Measurements from ENCODE around the gene RPA1. TPM values are rescaled to one million over a fixed set of nuclear protein-coding genes. Genes with fewer than 3 reads are reported as not detected.

Gene RPA1
- total RNA-seq (100 to 1,000 TPM in 1 of 9 donors, 10 to 100 TPM in 8; 19.3 to 109 (median 23.5) TPM), polyA plus RNA-seq (10 to 100 TPM; 12.9 to 32.8 (median 14.8) TPM)
- long read RNA-seq, donor 1, full-length matches to known transcripts = 7 of 12 reads
- long read RNA-seq, donor 1, partial matches to known transcripts = 5 of 12 reads
- long read RNA-seq, donor 1, other reads (novel, unspliced or antisense) = 0 of 12 reads
- long read RNA-seq, donor 2, full-length matches to known transcripts = 1 of 221 reads
- long read RNA-seq, donor 2, partial matches to known transcripts = 220 of 221 reads
- long read RNA-seq, donor 2, other reads (novel, unspliced or antisense) = 0 of 221 reads
- long read RNA-seq, donor 3, full-length matches to known transcripts = 7 of 275 reads
- long read RNA-seq, donor 3, partial matches to known transcripts = 268 of 275 reads
- long read RNA-seq, donor 3, other reads (novel, unspliced or antisense) = 0 of 275 reads
- long read RNA-seq, donor 4, full-length matches to known transcripts = 25 of 28 reads
- long read RNA-seq, donor 4, partial matches to known transcripts = 2 of 28 reads
- long read RNA-seq, donor 4, other reads (novel, unspliced or antisense) = 1 of 28 reads
- long read RNA-seq, donor 5, full-length matches to known transcripts = 165 of 182 reads
- long read RNA-seq, donor 5, partial matches to known transcripts = 4 of 182 reads
- long read RNA-seq, donor 5, other reads (novel, unspliced or antisense) = 13 of 182 reads
- long read RNA-seq, donor 6, full-length matches to known transcripts = 13 of 22 reads
- long read RNA-seq, donor 6, partial matches to known transcripts = 6 of 22 reads
- long read RNA-seq, donor 6, other reads (novel, unspliced or antisense) = 3 of 22 reads
- long read RNA-seq, donor 7, full-length matches to known transcripts = 2 of 2 reads
- long read RNA-seq, donor 7, partial matches to known transcripts = 0 of 2 reads
- long read RNA-seq, donor 7, other reads (novel, unspliced or antisense) = 0 of 2 reads
- long read RNA-seq, donor 8, full-length matches to known transcripts = 25 of 35 reads
- long read RNA-seq, donor 8, partial matches to known transcripts = 10 of 35 reads
- long read RNA-seq, donor 8, other reads (novel, unspliced or antisense) = 0 of 35 reads
- long read RNA-seq, donor 9, full-length matches to known transcripts = 8 of 340 reads
- long read RNA-seq, donor 9, partial matches to known transcripts = 332 of 340 reads
- long read RNA-seq, donor 9, other reads (novel, unspliced or antisense) = 0 of 340 reads
- long read RNA-seq, donor 10, full-length matches to known transcripts = 2 of 147 reads
- long read RNA-seq, donor 10, partial matches to known transcripts = 145 of 147 reads
- long read RNA-seq, donor 10, other reads (novel, unspliced or antisense) = 0 of 147 reads

DNA sequence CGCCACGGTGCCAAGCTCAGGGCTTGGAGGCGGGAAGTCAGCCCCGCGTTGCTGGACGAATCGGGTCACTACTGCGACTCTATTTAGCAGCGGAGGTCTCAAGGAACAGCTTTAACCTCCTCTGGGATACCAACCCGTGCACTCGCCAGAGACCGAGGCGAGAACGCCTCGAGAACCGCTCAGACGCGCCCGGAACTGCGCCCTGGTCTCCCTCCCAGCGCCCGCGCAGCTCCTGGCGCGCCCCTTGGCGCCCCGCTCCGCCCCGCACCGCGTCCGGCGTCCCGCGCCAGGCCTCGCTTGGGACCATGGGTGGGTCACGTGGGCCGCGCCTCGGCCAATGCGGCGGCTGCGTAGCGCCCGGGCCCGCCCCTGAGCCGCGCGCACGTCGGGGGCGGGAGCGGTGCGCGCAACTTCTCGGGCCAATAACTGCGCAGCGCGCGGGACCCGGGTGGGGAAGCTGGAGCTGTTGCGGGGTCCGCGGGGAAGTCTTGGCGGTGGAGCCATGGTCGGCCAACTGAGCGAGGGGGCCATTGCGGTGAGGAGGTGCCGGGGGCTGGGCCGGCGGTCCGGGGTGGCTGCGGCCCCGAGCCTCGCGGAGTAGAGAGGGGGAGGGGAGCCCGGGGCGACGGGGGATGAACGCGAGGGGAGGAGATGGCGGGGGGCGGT lies at the start of gene RPA1, which contains the start of gene SMYD4:
Gene RPA1 (plus strand): TSS at position 414 of the 666 bp plus-strand sequence. CDS start 89 bp downstream, at position 503.
Gene SMYD4 (minus strand): TSS at position 311 of the 666 bp plus-strand sequence. CDS start 1,908 bp downstream, outside the sequence.
- no peaks in the 10 kb centered on the region for H3K27me3 ChIP-seq
- intact Hi-C loops (cut with DNase I) = no loop called here
- peaks cover 0 to 18% of the 10 kb centered on the region in 2 donors for H3K36me3 ChIP-seq (replicated peaks in 1 of 2)
- 0% methylated on average over 4 to 83 of the region's 83 CpGs for WGBS, 4 donors
- TF ChIP-seq, protein P1, sequence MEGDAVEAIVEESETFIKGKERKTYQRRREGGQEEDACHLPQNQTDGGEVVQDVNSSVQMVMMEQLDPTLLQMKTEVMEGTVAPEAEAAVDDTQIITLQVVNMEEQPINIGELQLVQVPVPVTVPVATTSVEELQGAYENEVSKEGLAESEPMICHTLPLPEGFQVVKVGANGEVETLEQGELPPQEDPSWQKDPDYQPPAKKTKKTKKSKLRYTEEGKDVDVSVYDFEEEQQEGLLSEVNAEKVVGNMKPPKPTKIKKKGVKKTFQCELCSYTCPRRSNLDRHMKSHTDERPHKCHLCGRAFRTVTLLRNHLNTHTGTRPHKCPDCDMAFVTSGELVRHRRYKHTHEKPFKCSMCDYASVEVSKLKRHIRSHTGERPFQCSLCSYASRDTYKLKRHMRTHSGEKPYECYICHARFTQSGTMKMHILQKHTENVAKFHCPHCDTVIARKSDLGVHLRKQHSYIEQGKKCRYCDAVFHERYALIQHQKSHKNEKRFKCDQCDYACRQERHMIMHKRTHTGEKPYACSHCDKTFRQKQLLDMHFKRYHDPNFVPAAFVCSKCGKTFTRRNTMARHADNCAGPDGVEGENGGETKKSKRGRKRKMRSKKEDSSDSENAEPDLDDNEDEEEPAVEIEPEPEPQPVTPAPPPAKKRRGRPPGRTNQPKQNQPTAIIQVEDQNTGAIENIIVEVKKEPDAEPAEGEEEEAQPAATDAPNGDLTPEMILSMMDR (IDR thresholded peaks at IDR 0.05) = no peak
- TF ChIP-seq POLR2A (IDR thresholded peaks at IDR 0.05) = peak in 1 of 2 donors; percentile 81
- H3K4me1 ChIP-seq (replicated peaks in 1 of 2) = peaks cover 9 to 11% of the 10 kb centered on the region in 2 donors
- H3K9me3 ChIP-seq (replicated peaks in 1 of 3) = no peaks in the 10 kb centered on the region
- peak; percentile 85 to 93 (median 89) for DNase-seq
- peak within 1 kb of the TSS; percentile 41 to 91 (median 81) for H3K27ac ChIP-seq
- peak within 1 kb of the TSS; percentile 62 to 87 (median 74) for H3K4me3 ChIP-seq

DNA sequence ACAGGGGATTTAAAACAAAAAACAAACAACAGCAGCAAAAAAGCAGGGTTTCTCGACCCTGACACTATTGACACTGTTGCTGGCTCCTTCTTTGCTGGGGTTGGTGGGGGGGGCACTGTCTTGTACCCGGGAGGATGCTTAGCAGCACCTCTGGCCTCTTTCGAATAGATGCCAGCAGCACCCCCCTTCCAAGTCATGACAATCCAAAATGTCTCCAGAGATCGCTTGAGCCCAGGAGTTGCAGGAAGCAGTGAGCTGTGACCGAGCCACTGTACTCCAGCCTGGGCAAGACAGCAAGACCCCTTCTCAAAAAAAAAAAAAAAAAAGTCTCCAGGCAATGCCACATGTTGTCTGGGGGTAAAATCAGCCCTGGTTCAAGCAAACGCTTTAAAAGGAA lies 47.6 kb upstream of the RPA1 start:
- H3K4me3 ChIP-seq = no peak overlapping the region
- H3K4me1 ChIP-seq (replicated peaks in 1 of 2) = peaks cover 17 to 36% of the 10 kb centered on the region in 2 donors

DNA sequence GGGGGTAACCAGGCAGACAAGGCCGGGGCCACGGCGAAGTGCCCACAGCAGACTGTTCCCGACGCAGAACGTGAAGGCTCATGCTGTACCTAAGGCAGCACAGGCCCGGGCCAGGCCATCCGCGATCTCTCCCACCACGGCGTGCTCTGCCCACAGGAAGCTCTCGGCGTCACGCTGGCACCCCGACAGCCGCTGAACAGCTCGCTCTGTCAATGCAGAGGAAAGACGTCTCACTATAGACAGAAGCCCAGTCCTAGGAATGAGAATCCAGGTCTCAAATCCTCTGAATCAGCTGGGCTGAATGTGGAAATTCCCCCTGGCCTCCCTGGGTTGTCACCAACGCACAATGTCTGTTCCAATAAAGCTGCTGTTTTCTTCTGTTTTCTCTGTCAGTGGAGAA lies 46.5 kb upstream of the RPA1 start:
- Histone ChIP-seq H3K27ac (peak overlapping the region; percentile 86 to 98 (median 97)), H3K4me3 (no peak overlapping the region), H3K36me3 (replicated peaks in 1 of 2) (peaks cover 0 to 11% of the 10 kb centered on the region in 2 donors), H3K27me3 (no peaks in the 10 kb centered on the region), H3K9me3 (replicated peaks in 1 of 3) (no peaks in the 10 kb centered on the region), H3K4me1 (replicated peaks in 1 of 2) (peaks cover 25 to 46% of the 10 kb centered on the region in 2 donors)
- TF ChIP-seq POLR2A (IDR thresholded peaks at IDR 0.05) = no peak
- TF ChIP-seq, protein P1 (IDR thresholded peaks at IDR 0.05) = no peak
- intact Hi-C loops (cut with DNase I) = loop anchor here (5.0 kb wide), 1 partner anchor 56 kb away; no protein-coding TSS in a partner anchor
- WGBS, 4 donors = 53 to 61% (median 55%) methylated on average over 15 to 19 of the region's 19 CpGs
- peak; percentile 56 to 76 (median 61) for DNase-seq

More for the DNA sequence above, 47.6 kb upstream of the RPA1 start:
- H3K27me3 ChIP-seq = no peaks in the 10 kb centered on the region
- H3K36me3 ChIP-seq (replicated peaks in 1 of 2) = peaks cover 0 to 22% of the 10 kb centered on the region in 2 donors
- no peak for DNase-seq
- H3K27ac ChIP-seq = peak overlapping the region in 3 of 5 donors; percentile 71 to 98 (median 97)
- 64 to 76% (median 69%) methylated on average over 5 to 6 of the region's 6 CpGs for WGBS, 4 donors
- intact Hi-C loops (cut with DNase I) = loop anchor here (5.0 kb wide), 1 partner anchor 55 kb away; no protein-coding TSS in a partner anchor
- no peaks in the 10 kb centered on the region for H3K9me3 ChIP-seq (replicated peaks in 1 of 3)
- no peak for TF ChIP-seq POLR2A (IDR thresholded peaks at IDR 0.05)
- TF ChIP-seq, protein P1 (IDR thresholded peaks at IDR 0.05) = no peak
